Mucosa of descending colon (tissue), 3 donors: ENCODE results near the gene PLK1. TPM values are rescaled to one million over a fixed set of nuclear protein-coding genes. Genes with fewer than 3 reads are reported as not detected.
"Not testable (repeated sequence)": the region's sequence is repeated elsewhere in the genome, so short reads cannot be mapped to it uniquely, and the experiment has no call there.

Source experiments
- ATAC-seq: fragments of 200-7000 bp; cut with Tn5 transposase; one replicate; pipeline ENCODE4 v1.9.1; 2020; ENCODE audit warnings: mild to moderate bottlenecking, moderate library complexity
- DNase-seq, 3 donors: peaks; one replicate each; pipeline ENCODE4 v3.0.0-alpha.2; 2020
- H3K36me3 ChIP-seq: fragments of 200-600 bp; one replicate; pipeline ENCODE4 v1.8.0; 2021; ENCODE audit warnings: low read depth, mild to moderate bottlenecking
- H3K4me1 ChIP-seq: fragments of 200-600 bp; one replicate; pipeline ENCODE4 v1.8.0; 2021; ENCODE audit warnings: low read depth, mild to moderate bottlenecking
- H3K4me3 ChIP-seq: fragments of 200-600 bp; one replicate; pipeline ENCODE4 v1.8.0; 2021; ENCODE audit warnings: mild to moderate bottlenecking
- H3K9me3 ChIP-seq: fragments of 200-600 bp; one replicate; pipeline ENCODE4 v1.8.0; 2021; ENCODE audit warnings: mild to moderate bottlenecking
- intact Hi-C, 2 donors: fragments of 100-400 bp; cut with DNase I in 1 of 2; cut with micrococcal nuclease in 1 of 2; formaldehyde crosslinking; loops; one replicate each; pipeline versions ENCODE4 v1.11.0 to v1.11.1; 2022; cut with DNase I, micrococcal nuclease
- total RNA-seq, 3 donors: library from RNA; stranded (reverse); fragmentation: NEBNext Ultra II Directional in 2 of 3; extraction: Animal tissue kit (Norgen Biotek cat#: 25700) in 2 of 3; gene quantifications; one replicate each; pipeline versions ENCODE4 v1.2.1 to v1.2.4, GENCODE V29; 2021 to 2023
- TF ChIP-seq, protein P1 (sequence below): fragments of 200-600 bp; IDR thresholded peaks from one replicate; pipeline ENCODE4 v1.8.0; 2022; ENCODE audit warnings: antibody characterized with exemption, mild to moderate bottlenecking
- donor health status: DM: no; HTN: no; CAD: no; lungs with moderate emphysema.
- donor health status: DM: no; HTN: no; CAD: no.
- donor health status: DM: no; HTN: yes; CAD: no.

Gene PLK1
- total RNA-seq, 3 donors from 2014 or later = 4.7 to 28.6 (median 13.3) TPM

DNA sequence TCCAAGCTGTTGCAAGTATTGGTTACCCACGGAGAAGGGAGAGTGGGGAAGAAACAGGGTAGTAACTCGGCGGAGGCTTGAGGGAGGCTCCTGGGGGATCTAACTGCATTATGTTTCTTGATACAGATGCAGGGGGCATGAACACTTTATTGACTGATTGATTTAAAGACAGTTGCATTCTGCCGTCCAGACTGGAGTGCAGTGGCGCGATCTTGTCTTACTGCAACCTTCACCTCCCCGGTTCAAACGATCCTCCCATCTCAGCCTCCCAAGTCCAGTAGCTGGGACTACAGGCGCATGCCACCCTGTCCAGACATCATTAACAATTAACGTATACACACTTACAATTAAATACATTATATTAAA is 49.4 kb downstream of the PLK1 start:
- Histone ChIP-seq H3K36me3 (no peaks in the 10 kb centered on the region), H3K9me3 (no peaks in the 10 kb centered on the region), H3K4me3 (no peak overlapping the region), H3K4me1 (peaks cover 9% of the 10 kb centered on the region)
- DNase-seq = no peak
- intact Hi-C loops = no loop called here
- no peak for ATAC-seq
- TF ChIP-seq, protein P1, sequence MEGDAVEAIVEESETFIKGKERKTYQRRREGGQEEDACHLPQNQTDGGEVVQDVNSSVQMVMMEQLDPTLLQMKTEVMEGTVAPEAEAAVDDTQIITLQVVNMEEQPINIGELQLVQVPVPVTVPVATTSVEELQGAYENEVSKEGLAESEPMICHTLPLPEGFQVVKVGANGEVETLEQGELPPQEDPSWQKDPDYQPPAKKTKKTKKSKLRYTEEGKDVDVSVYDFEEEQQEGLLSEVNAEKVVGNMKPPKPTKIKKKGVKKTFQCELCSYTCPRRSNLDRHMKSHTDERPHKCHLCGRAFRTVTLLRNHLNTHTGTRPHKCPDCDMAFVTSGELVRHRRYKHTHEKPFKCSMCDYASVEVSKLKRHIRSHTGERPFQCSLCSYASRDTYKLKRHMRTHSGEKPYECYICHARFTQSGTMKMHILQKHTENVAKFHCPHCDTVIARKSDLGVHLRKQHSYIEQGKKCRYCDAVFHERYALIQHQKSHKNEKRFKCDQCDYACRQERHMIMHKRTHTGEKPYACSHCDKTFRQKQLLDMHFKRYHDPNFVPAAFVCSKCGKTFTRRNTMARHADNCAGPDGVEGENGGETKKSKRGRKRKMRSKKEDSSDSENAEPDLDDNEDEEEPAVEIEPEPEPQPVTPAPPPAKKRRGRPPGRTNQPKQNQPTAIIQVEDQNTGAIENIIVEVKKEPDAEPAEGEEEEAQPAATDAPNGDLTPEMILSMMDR = no peak

DNA sequence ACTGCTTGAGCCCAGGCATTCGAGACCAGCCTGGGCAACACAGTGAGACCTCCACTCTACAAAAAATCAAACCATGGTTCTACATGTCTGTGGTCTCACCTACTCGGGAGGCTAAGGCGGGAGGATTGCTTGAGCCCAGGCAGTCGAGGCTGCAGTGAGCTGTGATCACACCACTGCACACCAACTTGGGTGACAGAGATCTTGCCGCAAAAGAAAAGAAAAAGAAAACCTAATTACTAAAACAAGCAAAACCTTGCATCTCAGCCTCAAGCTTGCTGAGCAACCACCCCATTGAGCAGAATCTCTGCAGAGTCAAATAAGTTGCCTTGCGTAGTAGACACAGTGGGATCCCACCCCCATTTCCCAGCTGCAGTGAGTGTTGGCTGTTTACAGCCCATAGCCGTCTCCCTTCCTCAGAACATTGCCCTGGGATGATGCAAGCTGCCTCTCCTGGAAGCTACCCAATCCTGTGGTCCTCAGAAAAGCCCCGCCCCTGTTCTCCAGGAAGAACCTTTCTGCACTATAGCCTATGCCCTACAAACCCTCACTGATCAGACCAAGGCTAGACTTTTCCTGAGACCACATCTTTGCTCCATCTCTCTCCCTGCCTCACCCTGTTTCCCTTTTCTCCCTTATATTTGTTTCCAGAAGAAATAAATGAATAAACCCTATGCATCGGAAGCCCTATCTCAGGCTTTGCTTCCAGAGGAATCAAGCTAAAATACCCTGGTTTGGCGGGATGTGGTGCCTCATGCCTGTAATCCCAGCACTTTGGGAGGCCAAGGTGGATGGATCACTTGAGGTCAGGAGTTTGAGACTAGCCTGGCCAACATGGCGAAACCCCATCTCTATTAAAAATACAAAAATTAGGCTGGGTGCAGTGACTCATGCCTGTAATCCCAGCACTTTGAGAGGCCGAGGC is 51.1 kb downstream of the PLK1 start:
- intact Hi-C loops = loop anchor here in 1 of 2 donors (10.0 kb wide), 1 partner anchor 285 kb away; no protein-coding TSS in a partner anchor
- Histone ChIP-seq H3K4me3 (no peak overlapping the region), H3K9me3 (no peaks in the 10 kb centered on the region), H3K36me3 (no peaks in the 10 kb centered on the region), H3K4me1 (peaks cover 9% of the 10 kb centered on the region)
- TF ChIP-seq, protein P1 = no peak
- peak; percentile 74 to 85 (median 76) for DNase-seq
- peak; percentile 98 for ATAC-seq

DNA sequence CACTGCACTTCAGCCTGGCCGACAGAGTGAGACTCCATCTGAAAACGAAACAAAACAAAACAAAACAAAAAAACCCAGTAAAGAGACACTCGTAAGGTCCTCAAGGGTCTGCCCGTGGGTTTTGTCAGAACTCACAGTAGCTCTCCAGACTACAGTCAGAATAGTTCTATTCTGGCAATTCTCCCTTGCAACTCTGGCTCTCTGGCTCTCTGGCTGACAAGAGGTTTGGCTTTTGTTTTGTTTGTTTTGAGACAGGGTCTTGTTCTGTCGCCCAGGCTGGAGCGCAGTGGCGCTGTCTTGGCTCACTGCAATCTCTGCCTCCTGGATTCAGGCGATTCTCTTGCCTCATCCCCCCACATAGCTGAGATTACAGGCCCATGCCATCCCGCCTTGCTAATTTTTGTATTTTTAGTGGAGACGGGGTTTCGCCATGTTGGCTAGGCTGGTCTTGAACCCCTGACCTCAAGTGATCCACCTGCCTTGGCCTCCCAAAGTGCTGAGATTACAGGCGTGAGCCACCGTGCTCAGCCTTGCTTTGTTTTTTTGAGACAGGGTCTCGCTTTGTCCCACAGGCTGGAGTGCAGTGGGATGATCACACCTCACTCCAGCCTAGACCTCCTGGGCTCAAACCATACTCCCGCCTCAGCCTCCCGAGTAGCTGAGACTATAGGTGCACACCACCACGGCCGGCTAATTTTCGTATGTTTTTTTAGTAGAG is 55.6 kb downstream of the PLK1 start:
- Histone ChIP-seq H3K4me3 (no peak overlapping the region), H3K4me1 (peaks cover 9% of the 10 kb centered on the region), H3K9me3 (no peaks in the 10 kb centered on the region), H3K36me3 (no peaks in the 10 kb centered on the region)
- intact Hi-C loops = loop anchor here in 1 of 2 donors (10.0 kb wide), 1 partner anchor 280 kb away; no protein-coding TSS in a partner anchor
- no peak for ATAC-seq
- TF ChIP-seq, protein P1 = no peak
- DNase-seq = no peak

DNA sequence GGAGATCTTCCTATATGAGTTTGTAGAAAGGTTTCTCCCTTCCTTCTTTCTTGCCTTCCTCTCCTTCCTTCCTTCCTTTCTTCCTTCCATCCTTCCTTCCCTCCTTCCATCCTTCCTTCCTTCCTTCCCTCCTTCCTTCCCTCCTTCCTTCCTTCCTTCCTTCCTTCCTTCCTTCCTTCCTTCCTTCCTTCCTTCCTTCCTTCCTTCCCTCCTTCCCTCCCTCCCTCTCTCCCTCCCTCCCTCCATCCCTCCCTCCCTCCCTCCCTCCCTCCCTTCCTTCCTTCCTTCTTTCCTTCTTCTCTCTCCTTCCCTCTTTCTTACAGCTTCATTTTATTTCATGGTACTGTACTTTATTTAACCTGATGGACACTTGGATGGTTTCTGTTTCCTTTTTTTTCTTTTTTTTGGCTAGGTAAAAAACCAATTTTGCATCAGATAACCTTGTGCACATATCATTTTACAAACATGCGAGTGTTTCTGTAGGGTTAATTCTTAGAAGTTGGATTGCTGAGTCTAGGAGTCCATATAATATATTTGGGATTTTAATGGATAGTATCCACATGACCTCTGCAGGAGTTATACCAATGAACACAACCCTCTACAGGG is 58.8 kb downstream of the PLK1 start:
- intact Hi-C loops = loop anchor here in 1 of 2 donors (10.0 kb wide), 1 partner anchor 277 kb away; no protein-coding TSS in a partner anchor
- H3K4me3 ChIP-seq, ATAC-seq: not testable (repeated sequence)

DNA sequence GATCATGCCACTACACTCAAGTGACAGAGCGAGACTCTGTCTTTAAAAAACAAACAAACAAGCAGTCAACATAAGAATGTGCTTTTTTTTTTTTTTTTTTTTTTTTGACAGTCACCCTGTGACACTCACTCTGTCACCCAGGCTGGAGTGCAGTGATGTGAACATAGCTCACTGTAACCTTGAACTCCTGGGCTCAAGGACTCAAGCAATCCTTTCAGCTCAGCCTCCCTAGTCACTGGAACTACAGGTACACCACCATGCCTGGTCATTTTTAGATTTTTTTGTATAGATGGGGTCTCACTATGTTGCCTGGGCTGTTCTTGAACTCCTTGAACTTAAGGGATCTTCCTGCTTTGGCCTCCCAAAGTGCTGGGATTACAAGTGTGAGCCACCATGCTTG is 60.8 kb downstream of the PLK1 start:
- Histone ChIP-seq H3K4me3 (no peak overlapping the region), H3K4me1 (no peaks in the 10 kb centered on the region), H3K36me3 (no peaks in the 10 kb centered on the region), H3K9me3 (no peaks in the 10 kb centered on the region)
- ATAC-seq (no peak), DNase-seq (no peak)
- intact Hi-C loops = loop anchor here in 1 of 2 donors (10.0 kb wide), 1 partner anchor 275 kb away; no protein-coding TSS in a partner anchor
- TF ChIP-seq, protein P1 = no peak

More for the DNA sequence above, 58.8 kb downstream of the PLK1 start:
- DNase-seq, H3K4me1 ChIP-seq, H3K9me3 ChIP-seq, H3K36me3 ChIP-seq: not testable (repeated sequence)

Other genes starting within 250 kb of the PLK1 start
- gene COG7, start 225.7 kb upstream of the PLK1 start, total RNA-seq = 10 to 100 TPM; 25.4 to 40.5 (median 32.6) TPM
- 10 to 100 TPM; 37.9 to 62.6 (median 47.6) TPM for gene GGA2, start 168.4 kb upstream of the PLK1 start, total RNA-seq
- gene EARS2, start 121.5 kb upstream of the PLK1 start, total RNA-seq = 10 to 100 TPM; 15.2 to 18.0 (median 17.2) TPM
- 10 to 100 TPM; 27.8 to 38.3 (median 28.5) TPM for gene UBFD1, start 121.2 kb upstream of the PLK1 start, total RNA-seq
- gene NDUFAB1, start 82.6 kb upstream of the PLK1 start, total RNA-seq = 100 to 1,000 TPM; 101 to 126 (median 115) TPM
- gene PALB2, start 37.6 kb upstream of the PLK1 start, total RNA-seq = 10 to 100 TPM in 2 of 3 donors, 1 to 10 TPM in 1; 7.7 to 12.7 (median 11.0) TPM
- gene DCTN5, start 37.4 kb upstream of the PLK1 start, total RNA-seq = 10 to 100 TPM; 57.3 to 73.9 (median 67.7) TPM
- 100 to 1,000 TPM in 2 of 3 donors, 10 to 100 TPM in 1; 89.4 to 263 (median 154) TPM for gene ERN2, start 34.3 kb downstream of the PLK1 start, total RNA-seq
- gene CHP2, start 76.1 kb downstream of the PLK1 start, total RNA-seq = 100 to 1,000 TPM in 2 of 3 donors, 10 to 100 TPM in 1; 97.5 to 432 (median 101) TPM
- gene PRKCB, start 157.1 kb downstream of the PLK1 start, total RNA-seq = 10 to 100 TPM in 1 of 3 donors, 1 to 10 TPM in 2; 7.4 to 29.0 (median 8.2) TPM